ENCODE data around the gene SPATA1. TPM values are rescaled to one million over a fixed set of nuclear protein-coding genes. Genes with fewer than 3 reads are reported as not detected.

SPATA1 gene, protein sequence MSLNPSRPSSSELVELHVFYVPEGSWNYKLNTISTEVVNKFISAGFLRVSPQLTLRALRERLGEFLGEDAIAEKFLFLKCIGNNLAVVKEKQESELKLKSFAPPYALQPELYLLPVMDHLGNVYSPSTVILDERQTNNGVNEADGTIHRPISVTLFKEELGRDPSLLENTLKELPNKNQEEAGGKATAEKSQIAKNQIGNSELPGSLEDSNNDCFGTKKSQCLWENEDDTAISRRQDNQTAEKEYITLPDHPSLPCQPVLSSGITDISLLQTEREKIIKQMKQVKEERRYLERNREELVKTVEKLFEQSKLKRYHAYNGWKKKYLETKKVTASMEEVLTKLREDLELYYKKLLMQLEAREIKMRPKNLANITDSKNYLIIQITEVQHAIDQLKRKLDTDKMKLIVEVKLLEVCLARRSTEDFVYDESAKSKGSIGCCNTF
- polyA plus RNA-seq (0.17 TPM in 1 of 2 replicates, not detected in the other), polyA minus RNA-seq (2.3 TPM in 1 of 2 replicates, not detected in the other)

- H2AFZ ChIP-seq (ENCODE audit: low read depth, low read length), result peak within 1 kb of the TSS; percentile 54
- TF ChIP-seq, protein P1, sequence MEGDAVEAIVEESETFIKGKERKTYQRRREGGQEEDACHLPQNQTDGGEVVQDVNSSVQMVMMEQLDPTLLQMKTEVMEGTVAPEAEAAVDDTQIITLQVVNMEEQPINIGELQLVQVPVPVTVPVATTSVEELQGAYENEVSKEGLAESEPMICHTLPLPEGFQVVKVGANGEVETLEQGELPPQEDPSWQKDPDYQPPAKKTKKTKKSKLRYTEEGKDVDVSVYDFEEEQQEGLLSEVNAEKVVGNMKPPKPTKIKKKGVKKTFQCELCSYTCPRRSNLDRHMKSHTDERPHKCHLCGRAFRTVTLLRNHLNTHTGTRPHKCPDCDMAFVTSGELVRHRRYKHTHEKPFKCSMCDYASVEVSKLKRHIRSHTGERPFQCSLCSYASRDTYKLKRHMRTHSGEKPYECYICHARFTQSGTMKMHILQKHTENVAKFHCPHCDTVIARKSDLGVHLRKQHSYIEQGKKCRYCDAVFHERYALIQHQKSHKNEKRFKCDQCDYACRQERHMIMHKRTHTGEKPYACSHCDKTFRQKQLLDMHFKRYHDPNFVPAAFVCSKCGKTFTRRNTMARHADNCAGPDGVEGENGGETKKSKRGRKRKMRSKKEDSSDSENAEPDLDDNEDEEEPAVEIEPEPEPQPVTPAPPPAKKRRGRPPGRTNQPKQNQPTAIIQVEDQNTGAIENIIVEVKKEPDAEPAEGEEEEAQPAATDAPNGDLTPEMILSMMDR (IDR thresholded peaks at IDR 0.05; ENCODE audit: poor library complexity, severe bottlenecking), result no peak
- no peak for TF ChIP-seq EZH2 (IDR thresholded peaks at IDR 0.05; ENCODE audit: borderline replicate concordance, insufficient read depth, low read length, poor library complexity, severe bottlenecking)
- peak; percentile 53 for TF ChIP-seq SMC3 (conservative IDR thresholded peaks at IDR 0.05; ENCODE audit: poor library complexity)
- peak; percentile 52 for TF ChIP-seq RAD21 (conservative IDR thresholded peaks at IDR 0.05)
- TF ChIP-seq MXI1 (conservative IDR thresholded peaks at IDR 0.05; ENCODE audit: poor library complexity, severe bottlenecking), result peak; percentile 66
- no peak for TF ChIP-seq TAF1 (IDR thresholded peaks at IDR 0.05; ENCODE audit: low read depth)
- TF ChIP-seq EP300 (conservative IDR thresholded peaks at IDR 0.05; ENCODE audit: poor library complexity, severe bottlenecking), result no peak
- TF ChIP-seq, protein P2, sequence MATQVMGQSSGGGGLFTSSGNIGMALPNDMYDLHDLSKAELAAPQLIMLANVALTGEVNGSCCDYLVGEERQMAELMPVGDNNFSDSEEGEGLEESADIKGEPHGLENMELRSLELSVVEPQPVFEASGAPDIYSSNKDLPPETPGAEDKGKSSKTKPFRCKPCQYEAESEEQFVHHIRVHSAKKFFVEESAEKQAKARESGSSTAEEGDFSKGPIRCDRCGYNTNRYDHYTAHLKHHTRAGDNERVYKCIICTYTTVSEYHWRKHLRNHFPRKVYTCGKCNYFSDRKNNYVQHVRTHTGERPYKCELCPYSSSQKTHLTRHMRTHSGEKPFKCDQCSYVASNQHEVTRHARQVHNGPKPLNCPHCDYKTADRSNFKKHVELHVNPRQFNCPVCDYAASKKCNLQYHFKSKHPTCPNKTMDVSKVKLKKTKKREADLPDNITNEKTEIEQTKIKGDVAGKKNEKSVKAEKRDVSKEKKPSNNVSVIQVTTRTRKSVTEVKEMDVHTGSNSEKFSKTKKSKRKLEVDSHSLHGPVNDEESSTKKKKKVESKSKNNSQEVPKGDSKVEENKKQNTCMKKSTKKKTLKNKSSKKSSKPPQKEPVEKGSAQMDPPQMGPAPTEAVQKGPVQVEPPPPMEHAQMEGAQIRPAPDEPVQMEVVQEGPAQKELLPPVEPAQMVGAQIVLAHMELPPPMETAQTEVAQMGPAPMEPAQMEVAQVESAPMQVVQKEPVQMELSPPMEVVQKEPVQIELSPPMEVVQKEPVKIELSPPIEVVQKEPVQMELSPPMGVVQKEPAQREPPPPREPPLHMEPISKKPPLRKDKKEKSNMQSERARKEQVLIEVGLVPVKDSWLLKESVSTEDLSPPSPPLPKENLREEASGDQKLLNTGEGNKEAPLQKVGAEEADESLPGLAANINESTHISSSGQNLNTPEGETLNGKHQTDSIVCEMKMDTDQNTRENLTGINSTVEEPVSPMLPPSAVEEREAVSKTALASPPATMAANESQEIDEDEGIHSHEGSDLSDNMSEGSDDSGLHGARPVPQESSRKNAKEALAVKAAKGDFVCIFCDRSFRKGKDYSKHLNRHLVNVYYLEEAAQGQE (IDR thresholded peaks at IDR 0.05; ENCODE audit: borderline replicate concordance), result peak; percentile 12
- no peaks in the 10 kb centered on the region for H4K20me1 ChIP-seq (ENCODE audit: insufficient read depth)
- H3K79me2 ChIP-seq (replicated peaks; ENCODE audit: insufficient read depth, low read length), result peaks cover 32% of the 10 kb centered on the region
- H3K4me2 ChIP-seq (ENCODE audit: low read length), result peak within 1 kb of the TSS; percentile 48
- no peaks in the 10 kb centered on the region for H3F3A ChIP-seq (ENCODE audit: insufficient read depth, low read length, poor library complexity, severe bottlenecking)
- no peaks in the 10 kb centered on the region for H3K27me3 ChIP-seq (ENCODE audit: insufficient read depth, low read depth, low read length)
- no peaks in the 10 kb centered on the region for H3K36me3 ChIP-seq (ENCODE audit: insufficient read depth, low read length)
- no peaks in the 10 kb centered on the region for H3K9me2 ChIP-seq (ENCODE audit: insufficient read depth, low read length)
- no peaks in the 10 kb centered on the region for H3K9me3 ChIP-seq (ENCODE audit: low read length)
- H3K4me3 ChIP-seq (ENCODE audit: low read length), result peak within 1 kb of the TSS; percentile 91
- H3K9ac ChIP-seq (ENCODE audit: low read length), result peak within 1 kb of the TSS; percentile 35
- H3K27ac ChIP-seq (ENCODE audit: low read length), result no peak within 1 kb of the TSS
These were observed at the start of gene SPATA1, which contains the start of gene GNG5 for GRCh38 chr1:84506002-84506728. TSS of gene SPATA1 (plus strand) at chr1:84506386. CDS start at chr1:84516360, 9,974 bp downstream. TSS of gene GNG5 (minus strand) at chr1:84506581. CDS start at chr1:84506091, 490 bp downstream.

GRCh38 chr1:84462118-84462517 is 44.1 kb upstream of the SPATA1 start:
- no peak overlapping the region for H3K4me2 ChIP-seq (ENCODE audit: low read length)

More at GRCh38 chr1:84462118-84462517, 44.1 kb upstream of the SPATA1 start:
- Histone ChIP-seq H3K36me3 (ENCODE audit: insufficient read depth, low read length) (no peaks in the 10 kb centered on the region), H2AFZ (ENCODE audit: low read depth, low read length) (no peak overlapping the region), H3F3A (ENCODE audit: insufficient read depth, low read length, poor library complexity, severe bottlenecking) (no peaks in the 10 kb centered on the region), H4K20me1 (ENCODE audit: insufficient read depth) (no peaks in the 10 kb centered on the region), H3K9me2 (ENCODE audit: insufficient read depth, low read length) (no peaks in the 10 kb centered on the region), H3K9ac (ENCODE audit: low read length) (no peak overlapping the region), H3K27me3 (ENCODE audit: insufficient read depth, low read depth, low read length) (no peaks in the 10 kb centered on the region), H3K9me3 (ENCODE audit: low read length) (no peaks in the 10 kb centered on the region), H3K27ac (ENCODE audit: low read length) (no peak overlapping the region), H3K4me3 (ENCODE audit: low read length) (no peak overlapping the region), H3K79me2 (replicated peaks; ENCODE audit: insufficient read depth, low read length) (no peaks in the 10 kb centered on the region)
- no peak for TF ChIP-seq MXI1 (conservative IDR thresholded peaks at IDR 0.05; ENCODE audit: poor library complexity, severe bottlenecking)

Measured in neural cell (in vitro differentiated cells).